ENCODE measurements around the gene RABAC1. TPM values are rescaled to one million over a fixed set of nuclear protein-coding genes. Genes with fewer than 3 reads are reported as not detected.
A peak's percentile ranks its signal among the peaks of the same experiment; 100 is the strongest.
"Not testable (repeated sequence)": the region's sequence is repeated elsewhere in the genome, so short reads cannot be mapped to it uniquely, and the experiment has no call there.

The RABAC1 gene, protein sequence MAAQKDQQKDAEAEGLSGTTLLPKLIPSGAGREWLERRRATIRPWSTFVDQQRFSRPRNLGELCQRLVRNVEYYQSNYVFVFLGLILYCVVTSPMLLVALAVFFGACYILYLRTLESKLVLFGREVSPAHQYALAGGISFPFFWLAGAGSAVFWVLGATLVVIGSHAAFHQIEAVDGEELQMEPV
- total RNA-seq (2014; rRNA removed; shearing (Covaris generic)): 149 and 167 TPM in 2 replicates

DNA sequence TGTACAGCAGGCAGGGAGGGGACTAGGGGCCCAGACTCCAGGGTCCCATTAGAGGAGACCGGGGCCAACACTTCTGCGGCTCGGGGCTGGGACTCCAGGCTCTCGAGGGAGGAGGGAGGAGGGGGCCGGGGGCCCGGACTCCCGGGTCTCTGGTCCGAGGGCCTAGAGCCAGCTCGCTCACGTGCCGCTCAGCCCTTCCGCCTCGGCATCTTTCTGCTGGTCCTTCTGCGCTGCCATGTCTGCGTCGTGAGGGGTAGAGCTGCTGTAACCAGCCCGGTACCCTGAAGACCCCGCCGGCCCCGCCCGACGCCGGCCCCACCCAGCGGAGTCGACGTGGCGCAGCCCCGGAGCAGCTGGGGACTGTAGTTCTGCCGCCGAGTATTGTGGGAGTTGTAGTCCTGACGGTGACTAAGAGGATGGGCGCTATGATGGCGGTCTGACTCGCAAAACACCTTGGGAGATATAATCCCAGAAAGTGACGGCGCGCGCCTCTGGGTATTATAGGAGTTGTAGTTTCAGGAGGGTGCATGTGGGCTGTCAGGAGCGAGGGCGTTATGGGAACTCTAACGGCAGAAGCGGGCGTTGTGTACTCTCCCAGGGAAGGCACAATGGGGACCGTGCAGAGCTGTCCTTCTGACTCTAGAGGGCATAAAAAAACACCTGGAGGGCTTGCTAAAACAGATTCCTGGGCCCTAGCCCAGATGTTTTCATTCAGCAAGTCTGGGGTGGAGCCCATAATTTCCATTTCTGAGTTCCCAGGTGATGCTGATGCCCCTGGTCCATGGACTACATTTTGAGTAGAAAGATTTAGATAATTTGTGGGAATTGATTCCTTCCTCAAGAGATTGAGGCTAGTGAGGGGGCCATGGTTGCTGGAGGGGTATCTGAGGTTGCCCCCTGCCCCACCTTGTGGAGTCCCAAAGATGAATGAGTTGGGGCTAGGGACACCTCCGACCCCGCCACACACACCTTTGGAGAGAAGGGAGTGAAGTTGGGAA, at the start of gene RABAC1:
Gene RABAC1 (minus strand): TSS at position 266 of the 998 bp plus-strand sequence. CDS start 29 bp downstream, at position 237.
- DNase-seq (ENCODE audit: low spot score): peak; percentile 92

DNA sequence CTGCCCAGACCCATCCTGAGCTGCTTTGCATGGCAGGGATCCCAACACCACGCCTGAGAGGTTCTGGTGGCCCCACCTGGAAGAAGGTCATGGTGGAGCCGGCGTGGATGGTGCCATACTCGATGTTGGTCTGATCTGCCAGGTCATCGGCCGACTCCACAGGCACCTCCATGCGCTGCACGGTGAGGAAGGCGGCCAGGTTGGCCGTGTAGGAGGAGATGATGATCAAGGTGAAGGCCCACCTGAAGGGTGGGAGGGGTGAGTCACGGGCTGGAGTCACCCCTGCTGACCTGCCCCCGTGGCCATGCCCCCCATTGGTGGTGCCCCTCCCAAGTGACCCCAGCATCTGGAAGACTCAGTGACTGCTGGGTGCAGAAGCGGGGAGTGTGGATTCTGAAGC, 47.4 kb upstream of the RABAC1 start:
- no peak for DNase-seq (ENCODE audit: low spot score)

DNA sequence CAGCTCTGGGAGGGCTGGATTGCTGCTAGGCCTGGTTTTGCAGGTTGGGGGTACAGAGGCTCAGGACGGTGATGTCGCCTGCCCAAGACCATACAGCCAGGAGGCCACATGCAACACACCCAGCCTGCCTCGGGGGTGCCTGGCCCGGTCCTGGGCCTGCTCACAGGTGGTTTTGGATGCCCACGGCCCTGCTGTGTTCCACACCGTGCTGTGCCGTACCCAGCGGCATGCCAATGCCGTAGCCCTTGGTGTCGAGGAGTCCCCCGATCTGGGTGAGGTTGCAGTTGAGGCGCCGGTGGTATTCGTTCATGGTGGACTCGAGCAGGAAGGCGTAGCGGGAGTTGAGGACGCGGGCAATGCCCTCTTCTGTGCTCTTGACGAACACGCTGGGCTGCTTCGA, 46.4 kb upstream of the RABAC1 start:
- DNase-seq (ENCODE audit: low spot score): no peak

DNA sequence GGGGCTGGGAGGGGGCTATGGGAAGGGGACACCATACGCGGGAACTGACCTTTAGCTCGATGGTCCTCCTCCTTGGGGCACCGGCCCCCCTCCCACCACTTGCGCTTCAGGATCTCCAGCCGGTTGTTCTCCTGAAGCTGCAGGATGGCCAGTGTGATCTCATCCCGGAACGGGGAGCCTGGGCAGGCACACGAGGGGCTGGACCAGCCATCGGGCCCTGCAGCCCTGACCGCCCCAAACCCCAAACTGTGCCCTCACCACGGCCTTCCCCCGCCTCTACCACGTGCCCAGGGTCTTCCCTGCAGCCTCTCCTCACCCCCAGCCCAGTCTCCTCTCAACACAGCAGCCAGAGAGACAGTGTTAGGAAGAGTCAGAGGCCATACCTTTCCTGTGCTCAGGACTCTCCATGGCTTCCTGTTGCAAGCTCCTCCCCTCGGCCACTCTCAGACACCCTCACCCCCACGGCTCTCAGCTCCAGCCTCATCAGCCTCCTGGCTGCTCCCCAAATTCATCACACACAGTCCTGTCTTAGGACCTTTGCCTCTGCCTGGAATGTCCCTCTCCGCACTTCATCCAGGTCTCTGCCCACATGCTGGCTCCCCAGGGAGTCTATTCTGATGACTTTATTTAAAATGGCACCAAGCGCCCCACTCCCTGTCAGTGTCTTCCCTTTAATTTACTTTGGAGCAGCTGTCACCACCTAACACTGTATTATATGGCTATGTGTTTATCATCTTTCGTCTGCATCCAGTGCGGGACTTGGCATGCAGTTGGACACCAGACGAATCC, 44.6 kb upstream of the RABAC1 start:
- no peak for DNase-seq (ENCODE audit: low spot score)

DNA sequence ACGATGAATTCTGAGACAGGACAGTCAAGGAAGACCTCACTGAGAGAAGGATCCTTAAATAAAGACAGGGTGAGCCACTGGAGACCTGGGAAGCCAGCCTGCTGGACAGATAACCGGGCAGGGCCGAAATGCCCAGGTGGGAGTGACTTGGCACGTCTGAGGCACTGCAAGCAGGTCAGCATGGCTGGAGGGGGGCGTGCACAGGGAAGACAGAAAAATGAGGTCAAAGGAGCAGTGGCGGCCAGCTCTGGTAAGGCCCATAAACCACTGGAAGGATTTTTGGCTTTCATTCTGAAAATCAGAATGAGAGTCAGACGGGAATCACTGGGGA, 40.7 kb upstream of the RABAC1 start:
- no peak for DNase-seq (ENCODE audit: low spot score)

DNA sequence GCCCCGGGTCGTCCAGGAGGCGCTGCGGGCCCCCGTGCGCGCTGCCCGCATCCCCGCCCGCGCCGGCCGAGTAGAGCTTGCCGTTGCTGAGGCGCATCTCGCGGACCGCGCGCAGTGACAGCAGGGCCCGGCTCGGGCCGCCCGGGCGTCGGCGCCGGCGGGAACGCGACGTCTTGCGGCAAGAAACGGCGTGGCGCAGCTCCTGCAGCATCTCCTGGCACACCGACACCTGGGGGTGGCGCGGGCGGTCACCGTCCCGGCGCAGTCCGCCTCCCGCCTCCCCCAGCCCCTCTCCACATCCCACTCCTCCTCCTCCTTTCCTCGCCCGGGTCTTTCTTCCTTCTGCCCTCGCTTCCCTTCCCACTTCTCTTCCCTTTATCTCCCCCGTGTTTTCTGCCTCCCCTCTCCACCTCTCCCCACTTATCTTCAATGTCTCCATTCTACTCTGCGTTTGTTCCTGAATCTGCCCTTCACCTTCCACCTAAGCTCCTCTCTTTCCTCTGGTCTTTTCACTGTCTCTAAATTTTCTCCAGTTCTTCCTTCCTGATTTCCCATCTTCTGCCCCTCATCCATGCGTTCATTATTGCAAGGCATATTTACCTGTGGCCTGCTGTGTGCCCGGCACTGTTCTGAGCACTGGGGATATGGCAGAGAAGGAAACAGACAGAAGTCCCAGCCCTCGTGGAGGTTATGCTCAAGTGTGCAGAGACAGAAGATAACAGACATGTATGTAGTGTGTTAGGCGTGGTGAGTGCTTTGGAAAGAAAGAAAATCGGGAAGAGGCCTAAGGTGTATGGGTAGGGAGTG, 40.2 kb upstream of the RABAC1 start:
- no peak for DNase-seq (ENCODE audit: low spot score)

DNA sequence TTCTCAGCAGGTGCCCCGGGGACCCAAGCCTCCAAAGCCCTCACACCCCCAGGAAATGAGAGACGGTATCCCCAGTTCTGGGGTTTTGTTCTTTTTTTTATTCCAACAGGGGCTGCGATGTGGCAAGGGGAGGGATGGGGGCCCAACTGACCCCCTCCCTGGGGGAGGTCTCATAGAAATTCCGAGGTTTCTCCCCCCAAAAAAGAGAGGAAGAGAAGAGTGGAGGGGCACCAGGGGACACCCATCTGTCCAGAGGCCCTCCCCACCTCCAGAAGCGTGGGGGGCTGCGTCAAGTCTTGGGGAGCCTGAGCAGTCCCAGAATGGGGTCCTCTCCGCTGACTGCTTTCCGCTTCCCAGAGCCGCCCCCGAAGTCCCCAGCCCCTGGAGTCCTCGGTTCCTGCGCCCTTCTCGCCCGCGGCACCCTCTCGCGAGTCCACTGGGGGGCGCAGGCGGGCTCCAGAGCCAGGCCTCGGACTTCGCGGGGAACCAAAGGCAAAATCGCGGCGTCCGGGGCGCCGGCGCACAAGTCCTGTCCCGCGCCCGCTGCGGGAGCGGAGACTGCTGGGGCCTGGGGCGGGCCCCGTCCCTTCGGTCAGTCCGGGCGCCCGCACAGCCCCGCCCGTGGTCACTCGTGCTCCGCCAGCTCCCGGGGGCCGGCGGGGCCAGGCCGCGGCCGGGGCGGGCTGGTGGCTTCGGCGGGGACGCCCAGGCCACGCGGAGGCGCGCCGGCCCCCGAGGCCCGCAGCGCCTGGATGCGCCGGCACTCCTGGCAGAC, 39.3 kb upstream of the RABAC1 start:
- DNase-seq (ENCODE audit: low spot score): no peak

DNA sequence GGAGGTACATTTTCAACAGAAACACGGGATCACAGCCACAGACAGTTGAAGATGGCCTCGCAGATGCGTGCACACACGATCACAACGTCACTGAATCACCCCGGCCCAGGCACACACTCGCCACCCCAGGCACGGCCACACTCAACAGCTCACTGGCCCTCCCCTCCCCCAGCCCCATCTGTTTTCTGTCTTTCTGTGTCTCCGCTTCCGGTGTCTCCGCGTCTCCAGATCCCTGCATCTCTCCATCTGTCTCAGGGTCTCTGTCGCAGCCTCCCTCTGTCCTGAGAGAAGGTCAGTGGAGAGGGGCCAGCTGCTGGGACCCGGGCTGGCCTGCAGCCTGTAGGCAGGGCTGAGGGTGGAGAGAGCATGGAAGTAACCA, 38.7 kb upstream of the RABAC1 start:
- DNase-seq (ENCODE audit: low spot score): no peak

DNA sequence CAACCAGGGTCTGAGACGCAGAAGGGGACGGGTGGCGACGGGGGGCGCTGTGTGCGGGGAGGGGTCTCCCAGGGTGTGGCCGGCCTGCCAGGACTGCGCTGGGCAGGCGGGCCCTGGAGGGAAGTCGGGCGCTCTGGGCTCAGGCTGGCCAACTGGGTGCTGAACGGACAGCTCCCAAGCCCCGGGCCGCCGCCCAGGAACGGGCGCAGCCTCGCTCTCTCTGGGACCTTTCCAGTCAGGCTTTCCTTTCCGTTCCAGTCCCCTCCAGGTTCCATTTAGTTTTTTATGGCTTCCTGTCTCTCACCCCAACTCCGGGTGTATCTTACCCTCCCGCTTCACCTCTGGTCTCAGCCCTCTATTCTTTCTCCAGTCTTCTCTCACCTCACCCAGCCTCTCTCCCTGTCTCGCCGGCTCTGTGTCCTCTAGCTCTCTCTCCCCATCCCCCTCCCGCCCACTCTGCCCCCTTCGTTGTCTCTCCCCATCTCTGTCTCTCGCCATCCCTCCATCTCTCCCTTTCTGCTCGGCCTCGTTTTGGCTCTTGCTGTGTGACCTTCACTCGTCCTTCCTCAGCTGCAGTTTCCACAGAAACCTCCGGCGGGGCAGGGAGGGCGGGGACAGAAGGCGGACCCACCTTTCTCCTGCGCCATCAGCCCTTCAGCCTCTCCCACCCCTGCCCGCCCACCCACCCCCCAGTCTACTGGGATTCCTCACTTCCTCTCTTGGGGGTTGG, 38.2 kb upstream of the RABAC1 start:
- DNase-seq (ENCODE audit: low spot score): no peak

DNA sequence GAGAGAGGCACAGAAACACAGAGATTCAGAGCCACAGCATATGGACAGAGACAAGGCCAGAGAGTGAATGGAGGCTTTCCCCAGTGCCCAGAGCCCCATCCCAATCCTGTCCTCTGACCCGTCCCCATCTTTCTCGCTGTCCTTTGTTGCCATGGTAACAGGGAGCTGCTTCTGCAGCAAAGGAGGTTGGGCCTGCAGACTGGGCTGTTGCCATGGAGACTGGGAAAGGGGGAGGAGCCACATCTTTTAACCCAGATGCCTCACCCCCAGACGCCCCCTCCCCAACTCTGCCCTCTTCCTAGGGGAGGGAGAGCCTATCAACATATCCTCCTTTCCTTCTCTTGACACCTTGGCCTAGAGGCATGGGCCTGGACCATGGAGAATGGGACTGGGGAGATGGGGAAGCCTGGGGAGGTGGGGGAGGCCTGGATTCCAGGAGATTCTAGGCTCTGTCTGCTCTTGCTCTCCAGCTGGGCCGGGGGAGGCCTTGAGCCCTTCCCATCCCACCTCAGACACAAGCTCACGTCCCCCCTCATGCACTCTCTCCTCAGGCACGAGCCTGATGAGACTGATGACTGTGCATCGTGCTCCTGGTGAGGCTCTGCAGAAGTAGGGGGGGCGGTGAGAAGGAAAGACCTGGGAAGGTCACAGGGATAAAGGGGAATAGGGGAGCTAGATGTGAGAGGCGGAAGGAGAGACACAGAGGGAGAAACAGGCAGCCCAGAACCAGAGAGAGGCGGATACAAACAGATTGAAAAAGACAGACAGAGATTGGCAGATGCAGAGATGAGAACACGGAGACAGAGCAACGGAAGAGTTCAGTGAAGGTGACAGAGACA, 37.1 kb upstream of the RABAC1 start:
- DNase-seq (ENCODE audit: low spot score): no peak

DNA sequence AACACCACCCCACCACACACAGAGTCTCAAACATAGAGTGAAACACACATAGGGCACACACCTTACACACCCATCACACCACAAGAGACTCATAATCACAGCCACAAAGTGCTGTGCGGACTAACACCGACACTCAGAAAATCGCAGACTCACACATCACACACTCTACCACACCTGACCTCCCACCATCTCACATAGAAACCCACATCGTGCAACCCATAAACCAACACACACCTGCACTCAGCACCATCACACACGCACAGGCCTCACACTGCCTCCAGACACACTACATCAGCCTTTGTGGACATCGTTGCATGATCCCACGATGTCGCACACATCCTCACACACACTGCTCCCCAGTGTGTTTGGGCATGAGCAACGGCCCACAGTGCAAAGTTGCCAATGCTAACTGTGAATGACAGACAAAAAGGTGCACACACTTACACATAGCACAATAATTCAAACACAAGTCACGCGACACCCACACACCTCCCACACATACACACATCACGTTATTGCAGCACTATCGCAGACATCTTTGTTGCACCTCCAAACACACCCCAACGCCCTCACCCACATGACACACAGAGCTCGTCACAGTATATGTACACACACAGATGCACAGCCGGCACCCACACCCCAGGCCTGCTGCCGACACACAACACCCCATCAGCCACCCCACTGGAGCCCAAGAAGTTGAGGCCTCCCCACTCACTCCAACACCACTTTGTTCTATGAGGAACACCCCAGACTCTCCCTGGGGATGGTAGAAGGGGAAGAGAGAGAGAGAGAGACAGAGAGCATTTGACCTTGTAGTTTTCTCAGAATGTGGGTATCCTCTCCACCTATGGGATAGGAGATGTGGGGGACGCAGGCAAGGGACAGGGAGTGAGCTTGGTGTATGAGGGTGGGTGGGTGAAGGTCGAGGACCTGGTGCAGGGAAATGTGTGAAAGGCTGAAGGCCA, 36.2 kb upstream of the RABAC1 start:
- DNase-seq (ENCODE audit: low spot score): no peak

DNA sequence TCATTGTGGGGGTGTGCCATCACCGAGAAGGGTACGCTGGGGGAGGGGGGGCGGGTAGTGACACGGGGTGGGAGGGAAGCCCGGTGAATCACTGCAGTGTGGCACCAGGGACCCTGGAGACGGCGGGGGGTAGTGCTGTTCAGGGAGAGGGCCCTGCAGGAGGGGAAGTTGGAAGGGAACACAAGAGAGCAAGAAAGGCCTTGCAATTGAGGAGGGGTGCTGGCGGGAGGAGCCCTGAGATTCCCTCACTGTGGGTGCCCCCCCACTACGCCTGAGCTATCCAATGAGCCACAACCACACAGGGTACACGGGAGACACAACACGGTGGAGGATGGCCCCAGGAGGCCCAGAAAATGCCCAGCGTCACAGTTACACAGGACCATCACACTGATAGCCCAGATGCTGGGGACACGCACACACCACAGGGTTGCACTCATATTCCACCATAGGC, 35.4 kb upstream of the RABAC1 start:
- DNase-seq (ENCODE audit: low spot score): no peak

DNA sequence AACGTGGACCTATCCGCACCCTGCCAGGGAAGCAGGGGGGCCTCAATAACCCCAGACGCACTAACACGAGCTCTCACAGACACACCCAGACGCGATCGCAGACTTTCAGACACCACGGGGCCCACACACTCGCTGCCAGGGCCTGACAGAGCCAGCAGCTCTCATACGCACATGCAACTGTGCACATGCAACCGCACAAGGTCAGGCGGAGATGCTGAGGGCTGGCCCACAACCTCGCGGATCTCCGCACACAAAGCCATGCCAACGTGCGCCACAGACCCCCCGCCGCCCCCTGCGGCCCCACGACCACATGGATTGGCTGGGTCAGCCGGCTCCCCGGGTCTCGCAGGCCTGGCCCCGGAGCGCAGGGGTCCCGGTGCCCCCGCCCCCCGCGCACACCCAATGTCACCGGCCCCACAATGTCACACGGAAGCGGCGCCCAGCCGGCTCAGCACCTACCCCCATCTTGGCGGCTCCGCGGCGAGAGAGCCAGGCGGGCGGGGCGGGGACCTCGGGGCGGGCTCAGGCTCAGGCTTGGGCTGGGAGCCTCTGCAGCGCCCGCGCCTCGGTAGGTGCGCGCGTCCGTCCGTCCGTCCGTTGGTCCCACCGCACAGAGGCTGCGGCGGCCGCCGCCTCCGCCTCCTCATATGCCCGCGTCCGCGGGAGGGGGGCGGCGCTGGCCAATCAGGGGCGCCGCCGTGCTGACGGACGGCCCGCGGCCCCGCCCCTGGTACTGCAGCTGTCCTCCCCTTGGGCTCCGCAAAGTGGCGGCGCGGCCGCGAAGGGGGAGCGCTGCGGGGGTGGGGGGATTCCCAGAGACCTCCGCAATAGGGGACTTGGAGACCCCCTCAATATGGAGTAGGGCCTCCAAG, 34.7 kb upstream of the RABAC1 start, which contains the start of gene ATP1A3:
Gene ATP1A3 (minus strand): TSS at position 619 of the 872 bp plus-strand sequence. CDS start 154 bp downstream, at position 465.
- peak; percentile 40 for DNase-seq (ENCODE audit: low spot score)

DNA sequence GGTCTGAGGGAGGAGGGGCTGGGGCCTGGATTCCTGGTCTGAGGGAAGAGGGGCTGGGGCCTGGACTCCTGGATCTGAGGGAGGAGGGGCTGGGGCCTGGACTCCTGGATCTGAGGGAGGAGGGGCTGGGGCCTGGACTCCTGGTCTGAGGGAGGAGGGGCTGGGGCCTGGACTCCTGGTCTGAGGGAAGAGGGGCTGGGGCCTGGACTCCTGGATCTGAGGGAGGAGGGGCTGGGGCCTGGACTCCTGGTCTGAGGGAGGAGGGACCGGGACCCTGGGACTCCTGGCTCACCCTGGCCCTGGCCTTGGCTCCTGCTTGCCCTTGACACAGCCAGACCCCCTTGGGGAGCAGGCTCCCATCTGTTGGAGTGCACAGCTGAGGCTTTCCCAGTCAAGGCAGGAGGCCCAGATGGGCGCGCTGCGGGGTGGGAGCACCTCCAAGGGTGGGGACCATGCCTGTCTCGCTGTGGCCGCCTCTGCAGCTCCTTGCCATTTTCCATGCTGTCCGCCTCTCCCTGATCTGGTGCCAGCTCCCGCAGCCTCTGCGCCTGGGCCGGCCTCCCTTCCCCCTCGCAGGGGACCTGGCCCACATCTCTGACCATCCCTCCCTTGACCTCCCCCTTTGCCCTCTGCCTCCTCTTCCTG, 32.9 kb upstream of the RABAC1 start:
- DNase-seq (ENCODE audit: low spot score): not testable (repeated sequence)

DNA sequence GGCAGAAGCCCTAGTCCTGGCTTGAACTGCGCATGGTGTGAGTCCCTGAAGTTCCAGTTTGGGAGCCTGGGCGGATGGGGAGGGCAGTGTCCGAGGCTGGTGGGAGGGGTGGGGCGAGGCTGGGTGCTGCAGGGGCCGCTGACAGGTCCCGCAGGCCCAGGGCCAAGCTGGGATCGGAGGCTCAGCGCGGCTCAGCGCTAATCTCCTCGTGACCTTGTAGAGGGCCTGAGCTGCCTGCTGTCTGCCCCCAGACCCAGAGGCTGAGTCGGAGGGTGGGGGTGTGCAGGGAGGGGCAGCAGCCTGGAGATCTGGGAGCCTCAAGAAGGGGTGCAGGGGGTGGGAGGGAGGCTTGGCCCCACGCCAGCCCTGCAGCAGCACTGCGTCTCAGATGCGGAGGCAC, 31.9 kb upstream of the RABAC1 start:
- no peak for DNase-seq (ENCODE audit: low spot score)

DNA sequence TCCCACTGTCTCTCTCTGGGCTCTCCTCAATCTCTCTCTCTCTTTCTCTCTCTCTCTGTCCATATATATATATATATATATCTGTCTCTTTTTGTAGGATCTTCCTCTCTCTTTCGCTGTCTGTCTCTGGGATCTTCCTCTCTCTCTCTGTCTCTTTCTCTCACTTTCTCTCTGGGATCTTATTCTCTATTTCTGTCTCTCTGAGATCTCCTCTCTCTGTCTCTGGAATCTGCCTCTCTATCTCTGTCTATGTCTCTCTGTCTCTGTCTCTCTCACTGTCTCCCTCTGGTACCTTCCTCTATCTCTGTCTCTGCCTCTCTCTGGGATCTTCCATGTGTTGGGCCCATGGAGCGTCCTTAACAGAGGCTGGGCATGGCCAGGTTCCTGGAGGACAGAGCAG, 31.5 kb upstream of the RABAC1 start:
- no peak for DNase-seq (ENCODE audit: low spot score)

Data from H4 (cell line).